GM19035 (cell line): Measurements from ENCODE around the gene SLC25A31.

Source experiments
- ATAC-seq: cut with Tn5 transposase; IDR thresholded peaks from one replicate; pipeline ENCODE4 v1.9.1; 2021; ENCODE audit not compliant: unreplicated experiment

Gene SLC25A31

GRCh38 chr4:127730142-127730913 lies at the start of gene SLC25A31:
TSS of gene SLC25A31 (plus strand) at chr4:127730400. CDS start at chr4:127730546, 146 bp downstream.
- ATAC-seq = no peak

GRCh38 chr4:127685292-127685691 lies 44.9 kb upstream of the SLC25A31 start:
- no peak for ATAC-seq

GRCh38 chr4:127686658-127687057 lies 43.5 kb upstream of the SLC25A31 start:
- ATAC-seq = no peak

GRCh38 chr4:127687580-127687979 lies 42.6 kb upstream of the SLC25A31 start:
- ATAC-seq = no peak

- ATAC-seq = peak; percentile 100
These were observed 31.4 kb upstream of the SLC25A31 start for GRCh38 chr4:127698789-127699200.

- ATAC-seq = no peak
These were observed 21.2 kb upstream of the SLC25A31 start for GRCh38 chr4:127708985-127709384.

- ATAC-seq = no peak
These were observed 20.7 kb upstream of the SLC25A31 start for GRCh38 chr4:127709456-127709855.

- ATAC-seq = no peak
These were observed 1.2 kb downstream of the SLC25A31 start for GRCh38 chr4:127731406-127731805.

- peak; percentile 69 for ATAC-seq
These were observed 2.6 kb downstream of the SLC25A31 start for GRCh38 chr4:127732623-127733328.

GRCh38 chr4:127734976-127735375 lies 4.8 kb downstream of the SLC25A31 start:
- ATAC-seq = no peak

- ATAC-seq = no peak
These were observed 7.1 kb downstream of the SLC25A31 start for GRCh38 chr4:127737295-127737694.

- ATAC-seq = no peak
These were observed 11.0 kb downstream of the SLC25A31 start for GRCh38 chr4:127741247-127741646.

GRCh38 chr4:127747883-127748282 lies 17.7 kb downstream of the SLC25A31 start:
- no peak for ATAC-seq

- ATAC-seq = no peak
These were observed 18.8 kb downstream of the SLC25A31 start for GRCh38 chr4:127748957-127749356.

- ATAC-seq = no peak
These were observed 26.7 kb downstream of the SLC25A31 start for GRCh38 chr4:127756906-127757305.

GRCh38 chr4:127759228-127759820 lies 29.1 kb downstream of the SLC25A31 start:
- no peak for ATAC-seq

- no peak for ATAC-seq
These were observed 29.7 kb downstream of the SLC25A31 start for GRCh38 chr4:127759893-127760292.

- ATAC-seq = no peak
These were observed 41.5 kb downstream of the SLC25A31 start for GRCh38 chr4:127771535-127772275.

GRCh38 chr4:127772769-127773671 lies 42.8 kb downstream of the SLC25A31 start:
- no peak for ATAC-seq

- no peak for ATAC-seq
These were observed 45.6 kb downstream of the SLC25A31 start for GRCh38 chr4:127775843-127776242.
